ENCODE results near the gene ZNF488.

ZNF488 gene

DNA sequence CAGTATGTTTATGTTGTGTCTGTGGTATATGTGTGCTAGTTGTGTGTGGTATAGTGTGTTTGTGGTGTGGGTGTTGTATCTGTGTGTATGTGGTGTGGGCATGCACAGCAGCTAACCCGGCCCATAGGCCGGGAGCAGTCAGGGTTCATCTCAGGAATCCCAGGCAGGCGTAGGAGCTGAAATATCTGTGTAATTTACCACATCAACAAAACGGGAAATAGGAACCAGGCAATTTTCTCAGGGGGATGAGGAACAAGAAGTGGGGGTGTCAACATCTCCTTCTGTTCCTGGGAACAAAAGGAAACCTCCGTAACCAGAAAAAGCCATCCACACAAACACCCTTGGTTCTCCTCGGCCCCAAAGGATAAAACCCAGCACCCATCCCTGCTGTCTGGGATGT is 24.5 kb upstream of the ZNF488 start:
- no peak overlapping the region for H3K27ac ChIP-seq (ENCODE audit: low read depth, low read length)
- H3K9me2 ChIP-seq (replicated peaks; ENCODE audit: control insufficient read depth, low read length): no peaks in the 10 kb centered on the region
- no peaks in the 10 kb centered on the region for H3K27me3 ChIP-seq (ENCODE audit: control insufficient read depth, low read length)
- H3K4me1 ChIP-seq (ENCODE audit: control insufficient read depth, low read length): peaks cover 9% of the 10 kb centered on the region
- no peaks in the 10 kb centered on the region for H3K79me2 ChIP-seq (ENCODE audit: control insufficient read depth, low read length)
- H3K9me3 ChIP-seq (ENCODE audit: control insufficient read depth, insufficient read depth, low read length): no peaks in the 10 kb centered on the region
- no peak for TF ChIP-seq EZH2phosphoT487 (IDR thresholded peaks at IDR 0.05; ENCODE audit: borderline replicate concordance, low read length)
- TF ChIP-seq, protein P1, sequence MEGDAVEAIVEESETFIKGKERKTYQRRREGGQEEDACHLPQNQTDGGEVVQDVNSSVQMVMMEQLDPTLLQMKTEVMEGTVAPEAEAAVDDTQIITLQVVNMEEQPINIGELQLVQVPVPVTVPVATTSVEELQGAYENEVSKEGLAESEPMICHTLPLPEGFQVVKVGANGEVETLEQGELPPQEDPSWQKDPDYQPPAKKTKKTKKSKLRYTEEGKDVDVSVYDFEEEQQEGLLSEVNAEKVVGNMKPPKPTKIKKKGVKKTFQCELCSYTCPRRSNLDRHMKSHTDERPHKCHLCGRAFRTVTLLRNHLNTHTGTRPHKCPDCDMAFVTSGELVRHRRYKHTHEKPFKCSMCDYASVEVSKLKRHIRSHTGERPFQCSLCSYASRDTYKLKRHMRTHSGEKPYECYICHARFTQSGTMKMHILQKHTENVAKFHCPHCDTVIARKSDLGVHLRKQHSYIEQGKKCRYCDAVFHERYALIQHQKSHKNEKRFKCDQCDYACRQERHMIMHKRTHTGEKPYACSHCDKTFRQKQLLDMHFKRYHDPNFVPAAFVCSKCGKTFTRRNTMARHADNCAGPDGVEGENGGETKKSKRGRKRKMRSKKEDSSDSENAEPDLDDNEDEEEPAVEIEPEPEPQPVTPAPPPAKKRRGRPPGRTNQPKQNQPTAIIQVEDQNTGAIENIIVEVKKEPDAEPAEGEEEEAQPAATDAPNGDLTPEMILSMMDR (IDR thresholded peaks at IDR 0.05; ENCODE audit: low read depth, low read length, poor library complexity, severe bottlenecking): no peak
- no peak overlapping the region for H3K4me3 ChIP-seq (ENCODE audit: low read length)
- H3F3A ChIP-seq (ENCODE audit: control insufficient read depth, insufficient read depth): no peaks in the 10 kb centered on the region
- H3K4me2 ChIP-seq (ENCODE audit: low read length): no peak overlapping the region
- H3K36me3 ChIP-seq (ENCODE audit: control insufficient read depth, low read length): no peaks in the 10 kb centered on the region
- no peaks in the 10 kb centered on the region for H4K20me1 ChIP-seq (ENCODE audit: control insufficient read depth, insufficient read depth, low read depth, low read length)

DNA sequence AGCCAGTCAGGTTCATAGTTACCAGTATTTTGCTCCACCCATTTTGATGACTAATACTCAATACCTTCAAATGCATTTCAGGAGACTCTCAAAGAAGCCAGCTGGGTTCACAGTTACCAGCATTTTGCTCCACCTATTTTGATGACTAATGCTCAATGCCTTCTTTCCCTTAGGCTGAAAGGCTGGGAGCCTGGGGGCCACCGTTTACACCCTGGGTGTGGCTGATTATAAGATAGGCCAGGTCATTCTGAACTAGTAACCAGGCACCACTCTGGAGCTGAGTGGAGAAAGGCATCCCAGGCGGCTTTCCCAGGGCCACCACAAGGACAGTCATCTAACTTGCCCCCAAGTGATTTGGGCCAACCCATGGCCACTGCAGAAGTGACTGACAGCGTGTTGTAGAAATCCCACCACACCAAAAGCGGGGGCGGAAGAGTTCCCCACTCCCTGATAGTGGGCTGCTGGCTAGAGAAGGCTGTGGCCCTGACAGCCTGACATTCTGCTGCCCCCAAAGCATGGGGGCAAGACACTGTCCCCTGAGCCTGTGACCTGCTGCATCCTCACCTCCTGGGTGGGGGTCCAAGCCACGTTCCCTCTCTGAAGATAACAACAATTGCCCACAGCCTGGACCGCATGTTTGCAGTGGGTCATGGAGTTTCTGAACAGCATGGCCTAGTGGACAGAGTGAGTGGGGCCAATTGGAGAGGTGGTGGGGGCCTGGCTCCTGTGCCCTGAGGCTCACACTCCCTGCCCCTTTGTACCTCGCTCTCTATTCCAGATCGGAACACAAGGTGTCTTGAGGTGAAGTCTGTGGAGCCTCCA is 23.0 kb upstream of the ZNF488 start:
- Histone ChIP-seq H3K27me3 (ENCODE audit: control insufficient read depth, low read length) (no peaks in the 10 kb centered on the region), H3K79me2 (ENCODE audit: control insufficient read depth, low read length) (no peaks in the 10 kb centered on the region), H3K36me3 (ENCODE audit: control insufficient read depth, low read length) (no peaks in the 10 kb centered on the region), H3K4me1 (ENCODE audit: control insufficient read depth, low read length) (peaks cover 9% of the 10 kb centered on the region), H4K20me1 (ENCODE audit: control insufficient read depth, insufficient read depth, low read depth, low read length) (no peaks in the 10 kb centered on the region), H3F3A (ENCODE audit: control insufficient read depth, insufficient read depth) (no peaks in the 10 kb centered on the region), H3K4me2 (ENCODE audit: low read length) (no peak overlapping the region), H3K27ac (ENCODE audit: low read depth, low read length) (no peak overlapping the region), H3K9me3 (ENCODE audit: control insufficient read depth, insufficient read depth, low read length) (no peaks in the 10 kb centered on the region), H3K4me3 (ENCODE audit: low read length) (no peak overlapping the region), H3K9me2 (replicated peaks; ENCODE audit: control insufficient read depth, low read length) (no peaks in the 10 kb centered on the region)
- no peak for TF ChIP-seq EZH2phosphoT487 (IDR thresholded peaks at IDR 0.05; ENCODE audit: borderline replicate concordance, low read length)
- TF ChIP-seq, protein P1 (IDR thresholded peaks at IDR 0.05; ENCODE audit: low read depth, low read length, poor library complexity, severe bottlenecking): no peak

DNA sequence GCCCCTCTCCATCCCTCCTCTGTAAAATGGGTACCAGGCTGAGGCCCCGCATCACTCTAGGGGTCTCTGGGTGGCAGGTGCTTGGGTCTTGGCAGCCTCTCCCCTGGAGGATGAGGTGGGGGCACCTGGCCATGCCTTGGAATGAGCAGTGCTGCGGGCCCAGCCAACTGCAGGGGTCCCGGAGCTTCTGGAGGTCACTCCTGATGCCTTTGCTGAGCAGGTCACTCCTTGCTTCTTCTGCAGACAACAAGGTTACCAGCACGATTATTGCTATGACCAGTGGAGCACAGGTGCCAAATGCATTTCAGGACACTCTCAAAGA is 22.4 kb upstream of the ZNF488 start:
- no peak overlapping the region for H3K4me2 ChIP-seq (ENCODE audit: low read length)
- no peaks in the 10 kb centered on the region for H3K27me3 ChIP-seq (ENCODE audit: control insufficient read depth, low read length)
- no peaks in the 10 kb centered on the region for H4K20me1 ChIP-seq (ENCODE audit: control insufficient read depth, insufficient read depth, low read depth, low read length)
- H3K27ac ChIP-seq (ENCODE audit: low read depth, low read length): no peak overlapping the region
- no peaks in the 10 kb centered on the region for H3K9me3 ChIP-seq (ENCODE audit: control insufficient read depth, insufficient read depth, low read length)
- H3K36me3 ChIP-seq (ENCODE audit: control insufficient read depth, low read length): no peaks in the 10 kb centered on the region
- H3K4me1 ChIP-seq (ENCODE audit: control insufficient read depth, low read length): peaks cover 9% of the 10 kb centered on the region
- H3K9me2 ChIP-seq (replicated peaks; ENCODE audit: control insufficient read depth, low read length): no peaks in the 10 kb centered on the region
- TF ChIP-seq, protein P1 (IDR thresholded peaks at IDR 0.05; ENCODE audit: low read depth, low read length, poor library complexity, severe bottlenecking): no peak
- TF ChIP-seq EZH2phosphoT487 (IDR thresholded peaks at IDR 0.05; ENCODE audit: borderline replicate concordance, low read length): no peak
- H3K79me2 ChIP-seq (ENCODE audit: control insufficient read depth, low read length): no peaks in the 10 kb centered on the region
- no peak overlapping the region for H3K4me3 ChIP-seq (ENCODE audit: low read length)
- H3F3A ChIP-seq (ENCODE audit: control insufficient read depth, insufficient read depth): no peaks in the 10 kb centered on the region
